HL-60/S4 (cell line): Measurements from ENCODE around the gene ABCB9.

Experiments
- in situ Hi-C: fragments of 300-500 bp; cut with MboI; formaldehyde crosslinking; loops from 2 replicates; pipeline ENCODE4 v1.14.3; 2022; ENCODE audit warnings: low sequenced_read_pairs

The ABCB9 gene

GRCh38 chr12:122982963-122983788, 16.9 kb upstream of the ABCB9 start:
- in situ Hi-C loops, result no loop called here

GRCh38 chr12:122982477-122982815, 16.2 kb upstream of the ABCB9 start:
- in situ Hi-C loops, result no loop called here

- in situ Hi-C loops, result no loop called here
These were observed 15.6 kb upstream of the ABCB9 start for GRCh38 chr12:122981587-122982476.

GRCh38 chr12:122981036-122981471, 14.8 kb upstream of the ABCB9 start:
- in situ Hi-C loops, result no loop called here

- in situ Hi-C loops, result no loop called here
These were observed 14.1 kb upstream of the ABCB9 start, which contains the start of gene ARL6IP4 for GRCh38 chr12:122980183-122981035. ARL6IP4 (plus strand) TSS chr12:122980681; CDS start chr12:122981140, 459 bp downstream.

GRCh38 chr12:122979908-122980182, 13.6 kb upstream of the ABCB9 start:
- in situ Hi-C loops, result no loop called here

GRCh38 chr12:122979001-122979907, 13.0 kb upstream of the ABCB9 start:
- in situ Hi-C loops, result no loop called here

- in situ Hi-C loops, result no loop called here
These were observed 12.3 kb upstream of the ABCB9 start for GRCh38 chr12:122978507-122978955.

GRCh38 chr12:122977655-122978392, 11.6 kb upstream of the ABCB9 start:
- in situ Hi-C loops, result no loop called here

GRCh38 chr12:122977153-122977552, 10.9 kb upstream of the ABCB9 start:
- in situ Hi-C loops, result no loop called here

GRCh38 chr12:122976648-122976975, 10.3 kb upstream of the ABCB9 start:
- in situ Hi-C loops, result no loop called here

- in situ Hi-C loops, result no loop called here
These were observed 9.8 kb upstream of the ABCB9 start for GRCh38 chr12:122975790-122976647.

GRCh38 chr12:122974892-122975789, 8.9 kb upstream of the ABCB9 start, which contains the start of gene OGFOD2:
OGFOD2 (plus strand) TSS chr12:122975244; CDS start chr12:122975252, 8 bp downstream.
- in situ Hi-C loops, result no loop called here

GRCh38 chr12:122974274-122974891, 8.1 kb upstream of the ABCB9 start:
- in situ Hi-C loops, result no loop called here

GRCh38 chr12:122969676-122970075, 3.4 kb upstream of the ABCB9 start:
- in situ Hi-C loops, result no loop called here

GRCh38 chr12:122968104-122968503, 1.8 kb upstream of the ABCB9 start:
- in situ Hi-C loops, result no loop called here
